Thoracic aorta (tissue), 2 donors: Measurements from ENCODE around the gene RHBG. TPM values are rescaled to one million over a fixed set of nuclear protein-coding genes. Genes with fewer than 3 reads are reported as not detected.

ENCODE experiments used
- ATAC-seq: fragments of 150-250 bp; one replicate; pipeline ENCODE4 v1.8.0; 2017; ENCODE audit warnings: low read depth; ENCODE audit not compliant: insufficient number of reproducible peaks, low FRiP score
- DNase-seq: peaks from one replicate; pipeline ENCODE4 v3.0.0-alpha.2; 2020; ENCODE audit warnings: low spot score
- H3K27ac ChIP-seq, 2 donors: fragments of 200-600 bp; sonication (generic); 1 replicate in 1 of 2; 2 replicates in 1 of 2; pipeline ENCODE4 v1.5.1; 2016; ENCODE audit warnings: mild to moderate bottlenecking in 2 of 2, moderate library complexity in 2 of 2
- H3K27me3 ChIP-seq: fragments of 200-600 bp; sonication (generic); replicated peaks from 2 replicates; pipeline ENCODE4 v1.6.0; 2016; ENCODE audit warnings: mild to moderate bottlenecking; ENCODE audit not compliant: insufficient read depth
- H3K36me3 ChIP-seq: fragments of 200-600 bp; sonication (generic); one replicate; pipeline ENCODE4 v1.5.1; 2016
- H3K4me1 ChIP-seq, 2 donors: fragments of 200-600 bp; sonication (generic); 1 replicate in 1 of 2; 2 replicates in 1 of 2; pipeline versions ENCODE4 v1.5.1 to v1.6.0; 2016; ENCODE audit warnings: low read depth in 2 of 2, mild to moderate bottlenecking in 1 of 2; ENCODE audit not compliant: control insufficient read depth in 1 of 2
- H3K4me3 ChIP-seq: fragments of 200-600 bp; sonication (generic); 2 replicates; pipeline ENCODE4 v1.5.1; 2016; ENCODE audit warnings: mild to moderate bottlenecking
- H3K9me3 ChIP-seq: fragments of 200-600 bp; sonication (generic); 2 replicates; pipeline ENCODE4 v1.5.1; 2016
- CTCF ChIP-seq: fragments of 200-600 bp; sonication (generic); IDR thresholded peaks from one replicate; pipeline ENCODE4 v1.5.1; 2019; ENCODE audit warnings: antibody characterized with exemption
- total RNA-seq, 2 donors: library from RNA; depleted of rRNA; stranded (reverse); fragments of >200 nt; gene quantifications; one replicate each; pipeline versions ENCODE4 v1.1.0 to v1.2.3, GENCODE V29; 2016

Gene RHBG
- total RNA-seq, 2 donors from 2014 or later = not detected

GRCh38 chr1:156383023-156383422 is 14.0 kb downstream of the RHBG start:
- DNase-seq = no peak
- ATAC-seq = no peak
- H3K27ac ChIP-seq = no peak overlapping the region

GRCh38 chr1:156384007-156384406 is 15.0 kb downstream of the RHBG start:
- Histone ChIP-seq H3K9me3 (no peaks in the 10 kb centered on the region), H3K36me3 (no peaks in the 10 kb centered on the region), H3K4me3 (no peak overlapping the region), H3K27ac (no peak overlapping the region), H3K4me1 (no peaks in the 10 kb centered on the region), H3K27me3 (no peaks in the 10 kb centered on the region)
- no peak for ATAC-seq
- DNase-seq = no peak
- no peak for TF ChIP-seq CTCF

More at GRCh38 chr1:156383023-156383422, 14.0 kb downstream of the RHBG start:
- H3K9me3 ChIP-seq = no peaks in the 10 kb centered on the region
- no peaks in the 10 kb centered on the region for H3K36me3 ChIP-seq
- no peak overlapping the region for H3K4me3 ChIP-seq
- peak; percentile 72 for TF ChIP-seq CTCF
- H3K4me1 ChIP-seq = no peaks in the 10 kb centered on the region
- no peaks in the 10 kb centered on the region for H3K27me3 ChIP-seq

GRCh38 chr1:156384658-156385057 is 15.6 kb downstream of the RHBG start:
- Histone ChIP-seq H3K27ac (no peak overlapping the region), H3K27me3 (no peaks in the 10 kb centered on the region), H3K4me3 (no peak overlapping the region), H3K36me3 (no peaks in the 10 kb centered on the region), H3K4me1 (no peaks in the 10 kb centered on the region), H3K9me3 (no peaks in the 10 kb centered on the region)
- TF ChIP-seq CTCF = no peak
- DNase-seq (no peak), ATAC-seq (no peak)

- ATAC-seq = peak; percentile 9
- Histone ChIP-seq H3K36me3 (no peaks in the 10 kb centered on the region), H3K4me3 (no peak overlapping the region), H3K4me1 (no peaks in the 10 kb centered on the region), H3K27ac (no peak overlapping the region), H3K27me3 (no peaks in the 10 kb centered on the region), H3K9me3 (no peaks in the 10 kb centered on the region)
- peak; percentile 90 for TF ChIP-seq CTCF
- peak; percentile 17 for DNase-seq
These were observed 16.6 kb downstream of the RHBG start for GRCh38 chr1:156385534-156386031.

GRCh38 chr1:156386134-156386901 is 17.3 kb downstream of the RHBG start:
- H3K36me3 ChIP-seq = no peaks in the 10 kb centered on the region
- no peak overlapping the region for H3K4me3 ChIP-seq
- DNase-seq = no peak
- no peak for TF ChIP-seq CTCF
- no peak overlapping the region for H3K27ac ChIP-seq
- no peaks in the 10 kb centered on the region for H3K27me3 ChIP-seq
- H3K9me3 ChIP-seq = no peaks in the 10 kb centered on the region
- ATAC-seq = no peak
- H3K4me1 ChIP-seq = no peaks in the 10 kb centered on the region
